Duodenal mucosa (tissue), 2 donors: ENCODE data around the gene PVALEF.

Experiments
- H3K27ac ChIP-seq: one replicate; pipeline ENCODE4 v1.7.0; 2013; ENCODE audit warnings: low read depth, low read length
- H3K27me3 ChIP-seq, 2 donors: one replicate each; pipeline ENCODE4 v1.7.0; 2013; ENCODE audit warnings: low read length in 2 of 2, control low read depth in 1 of 2; ENCODE audit not compliant: insufficient read depth in 2 of 2, control insufficient read depth in 1 of 2
- H3K36me3 ChIP-seq, 2 donors: one replicate each; pipeline ENCODE4 v1.7.0; 2013; ENCODE audit warnings: low read length in 2 of 2, control low read depth in 1 of 2; ENCODE audit not compliant: insufficient read depth in 2 of 2, control insufficient read depth in 1 of 2
- H3K4me1 ChIP-seq, 2 donors: one replicate each; pipeline ENCODE4 v1.7.0; 2013; ENCODE audit warnings: low read length in 2 of 2, control low read depth in 1 of 2; ENCODE audit not compliant: insufficient read depth in 2 of 2, control insufficient read depth in 1 of 2
- H3K4me3 ChIP-seq, 2 donors: one replicate each; pipeline ENCODE4 v1.7.0; 2013; ENCODE audit warnings: low read length in 2 of 2, low read depth in 1 of 2
- H3K9ac ChIP-seq, 2 donors: one replicate each; pipeline ENCODE4 v1.7.0; 2013; ENCODE audit warnings: low read length in 2 of 2, low read depth in 1 of 2
- H3K9me3 ChIP-seq, 2 donors: one replicate each; pipeline ENCODE4 v1.7.0; 2013; ENCODE audit warnings: low read length in 2 of 2, control low read depth in 1 of 2; ENCODE audit not compliant: control insufficient read depth in 1 of 2

Gene PVALEF

DNA sequence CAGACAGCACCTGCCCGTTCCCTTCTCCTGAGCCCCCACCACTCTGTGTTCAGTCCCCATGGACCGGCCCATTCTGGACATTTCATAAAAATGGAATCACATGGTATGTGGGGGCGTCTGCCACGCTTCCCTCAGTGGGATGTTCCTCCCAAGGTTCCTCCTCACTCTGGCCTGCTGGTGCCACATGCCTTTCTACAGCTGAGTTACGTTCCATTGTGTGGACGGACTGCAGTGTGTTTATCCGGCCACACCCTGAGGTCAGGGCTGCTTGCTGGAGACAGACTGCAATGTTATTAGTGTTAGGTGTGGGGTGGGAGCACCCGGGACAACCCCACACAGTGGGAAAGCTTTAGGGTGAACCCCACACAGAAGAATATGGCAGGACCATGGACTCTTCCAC lies 6.6 kb downstream of the PVALEF start:
- no peaks in the 10 kb centered on the region for H3K4me1 ChIP-seq
- H3K9ac ChIP-seq, result no peak overlapping the region
- no peaks in the 10 kb centered on the region for H3K36me3 ChIP-seq
- no peaks in the 10 kb centered on the region for H3K9me3 ChIP-seq
- H3K27ac ChIP-seq, result no peak overlapping the region
- H3K27me3 ChIP-seq, result peaks cover 0 to 3% of the 10 kb centered on the region in 2 donors
- no peak overlapping the region for H3K4me3 ChIP-seq

DNA sequence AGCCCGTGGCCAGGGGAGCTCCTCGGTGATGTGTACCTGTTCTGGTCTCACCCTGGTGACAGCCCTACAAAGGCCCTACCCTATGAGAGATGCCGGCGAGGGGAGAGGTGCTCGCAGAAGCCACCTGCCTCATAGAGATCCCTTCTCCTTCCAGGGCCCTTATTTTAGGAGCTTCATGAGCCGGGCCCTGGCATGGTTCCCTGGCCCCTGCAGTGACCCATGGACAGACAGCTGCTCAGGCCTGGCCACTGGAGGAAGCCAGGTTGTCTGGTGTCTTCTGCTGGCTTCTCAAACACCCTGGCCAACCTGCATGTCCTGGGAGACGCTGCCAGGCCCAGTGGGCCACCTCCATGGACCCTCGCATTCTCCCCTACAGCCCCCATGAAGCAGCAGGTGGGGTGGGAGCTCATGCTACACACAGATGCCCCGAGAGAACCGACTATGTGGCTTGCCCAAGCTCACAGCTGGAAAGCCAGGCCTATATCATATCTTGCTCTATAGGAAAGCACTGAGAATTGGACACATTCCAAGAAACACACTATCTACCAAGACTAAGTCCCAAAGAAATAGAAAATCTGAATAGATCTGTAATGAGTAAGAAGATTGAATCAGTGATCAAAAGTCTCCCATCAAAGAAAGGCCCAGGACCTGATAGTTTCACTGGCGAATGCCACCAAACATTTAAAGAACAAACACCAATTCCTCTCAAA lies 7.9 kb downstream of the PVALEF start:
- Histone ChIP-seq H3K27me3 (peaks cover 0 to 3% of the 10 kb centered on the region in 2 donors), H3K9me3 (no peaks in the 10 kb centered on the region), H3K4me1 (no peaks in the 10 kb centered on the region), H3K27ac (no peak overlapping the region), H3K4me3 (no peak overlapping the region), H3K9ac (no peak overlapping the region), H3K36me3 (no peaks in the 10 kb centered on the region)

GRCh38 chr17:81173762-81174155 lies 8.5 kb downstream of the PVALEF start:
- no peak overlapping the region for H3K27ac ChIP-seq
- H3K36me3 ChIP-seq, result no peaks in the 10 kb centered on the region
- no peak overlapping the region for H3K4me3 ChIP-seq
- H3K9me3 ChIP-seq, result no peaks in the 10 kb centered on the region
- no peaks in the 10 kb centered on the region for H3K4me1 ChIP-seq
- H3K9ac ChIP-seq, result no peak overlapping the region
- H3K27me3 ChIP-seq, result peaks cover 0 to 2% of the 10 kb centered on the region in 2 donors

GRCh38 chr17:81176666-81177065 lies 11.4 kb downstream of the PVALEF start:
- H3K27me3 ChIP-seq, result no peaks in the 10 kb centered on the region
- no peak overlapping the region for H3K4me3 ChIP-seq
- H3K36me3 ChIP-seq, result no peaks in the 10 kb centered on the region
- H3K4me1 ChIP-seq, result no peaks in the 10 kb centered on the region
- H3K27ac ChIP-seq, result no peak overlapping the region
- H3K9ac ChIP-seq, result no peak overlapping the region
- H3K9me3 ChIP-seq, result no peaks in the 10 kb centered on the region

GRCh38 chr17:81178136-81179091 lies 13.1 kb downstream of the PVALEF start:
- Histone ChIP-seq H3K9me3 (no peaks in the 10 kb centered on the region), H3K27ac (no peak overlapping the region), H3K4me1 (no peaks in the 10 kb centered on the region), H3K36me3 (no peaks in the 10 kb centered on the region), H3K9ac (no peak overlapping the region), H3K4me3 (no peak overlapping the region), H3K27me3 (no peaks in the 10 kb centered on the region)

DNA sequence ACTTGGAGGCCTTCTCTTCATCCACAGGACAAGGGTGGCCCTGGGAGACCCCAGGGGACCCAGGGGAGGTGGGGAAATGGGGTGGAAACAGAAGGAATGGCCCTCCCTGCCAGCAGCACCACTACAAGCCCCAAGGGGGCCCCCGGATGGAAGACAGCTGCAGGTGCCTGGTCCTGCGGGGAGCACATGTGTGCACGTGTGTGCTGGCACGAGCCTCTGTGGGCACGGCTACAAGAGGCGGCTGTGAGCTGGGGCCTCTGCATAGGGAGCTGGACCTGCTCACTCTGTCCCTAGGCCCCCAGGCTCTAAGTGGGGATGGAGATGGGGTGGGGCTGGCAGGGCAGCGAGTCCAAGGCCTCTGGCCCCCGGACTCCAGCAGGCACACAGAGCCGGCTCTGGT lies 13.9 kb downstream of the PVALEF start:
- H3K4me1 ChIP-seq, result no peaks in the 10 kb centered on the region
- H3K36me3 ChIP-seq, result no peaks in the 10 kb centered on the region
- H3K4me3 ChIP-seq, result no peak overlapping the region
- no peaks in the 10 kb centered on the region for H3K9me3 ChIP-seq
- H3K9ac ChIP-seq, result no peak overlapping the region
- no peak overlapping the region for H3K27ac ChIP-seq
- H3K27me3 ChIP-seq, result peaks cover 0 to 7% of the 10 kb centered on the region in 2 donors

DNA sequence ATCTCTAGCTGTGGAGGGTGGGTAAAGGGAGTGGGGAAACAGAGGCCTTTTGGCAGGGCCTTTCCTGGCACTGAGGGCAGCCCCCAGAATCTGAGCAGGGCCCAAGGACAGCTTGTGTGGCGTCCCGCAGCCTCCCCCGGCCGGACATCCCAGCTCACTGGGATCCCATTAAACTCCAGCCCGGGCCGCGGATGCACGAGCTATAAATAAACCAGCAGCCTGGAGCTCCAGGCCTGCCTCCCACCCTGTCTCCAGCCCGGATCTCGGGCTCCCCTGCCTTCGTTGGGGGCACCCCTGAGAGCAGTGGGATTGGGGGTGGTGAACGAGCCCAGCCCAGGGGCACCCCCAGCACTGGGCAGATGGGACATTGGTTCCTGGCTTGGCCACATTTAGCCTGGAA lies 14.6 kb downstream of the PVALEF start:
- H3K9me3 ChIP-seq, result no peaks in the 10 kb centered on the region
- peaks cover 0 to 10% of the 10 kb centered on the region in 2 donors for H3K27me3 ChIP-seq
- H3K9ac ChIP-seq, result no peak overlapping the region
- H3K36me3 ChIP-seq, result no peaks in the 10 kb centered on the region
- no peak overlapping the region for H3K27ac ChIP-seq
- H3K4me1 ChIP-seq, result no peaks in the 10 kb centered on the region
- H3K4me3 ChIP-seq, result no peak overlapping the region

DNA sequence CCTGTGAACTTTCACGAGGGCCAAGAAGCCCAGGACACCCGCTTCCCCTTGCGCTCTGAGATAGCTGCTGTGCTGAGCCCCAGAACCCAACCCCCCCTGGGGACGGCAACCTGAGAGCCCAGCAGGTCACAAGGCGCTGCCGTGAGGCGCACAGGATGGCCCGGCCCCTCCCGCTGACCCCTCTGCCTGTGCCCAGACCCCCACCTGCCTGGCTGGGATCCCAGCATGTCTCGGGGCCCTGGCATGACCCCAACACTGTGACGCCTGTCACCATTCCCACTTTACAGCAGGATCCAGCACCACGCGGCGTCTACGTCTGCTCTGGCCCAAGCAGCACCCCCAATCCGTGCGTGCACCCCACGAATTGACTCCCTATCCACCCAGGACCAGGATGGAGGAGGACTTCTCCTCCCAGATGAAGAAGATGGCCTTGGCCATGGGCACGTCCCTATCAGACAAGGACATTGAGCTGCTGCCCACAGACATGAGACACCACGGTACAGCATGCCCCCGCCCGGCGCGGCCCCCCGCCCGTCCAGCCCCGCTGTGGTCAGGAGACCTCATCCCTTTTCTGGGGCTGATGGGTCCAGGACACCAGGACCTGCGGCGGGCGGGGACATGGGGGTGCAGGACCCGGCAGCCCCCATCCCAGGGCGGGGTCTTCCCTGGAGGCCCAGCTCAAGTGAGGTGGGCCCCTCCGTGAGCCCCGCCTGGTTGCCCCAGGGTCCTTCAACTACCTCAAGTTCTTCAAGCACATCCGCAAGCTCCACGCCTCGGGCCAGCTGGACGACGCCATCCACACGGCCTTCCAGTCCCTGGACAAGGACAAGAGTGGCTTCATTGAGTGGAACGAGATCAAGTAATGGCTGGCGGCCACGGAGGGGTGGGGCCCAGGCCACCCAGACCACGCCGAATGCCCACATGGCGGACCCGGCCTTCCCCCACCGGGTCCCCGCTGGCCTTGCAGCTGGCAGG lies 15.8 kb downstream of the PVALEF start:
- peaks cover 0 to 10% of the 10 kb centered on the region in 2 donors for H3K27me3 ChIP-seq
- no peaks in the 10 kb centered on the region for H3K4me1 ChIP-seq
- H3K27ac ChIP-seq, result no peak overlapping the region
- no peaks in the 10 kb centered on the region for H3K9me3 ChIP-seq
- no peak overlapping the region for H3K4me3 ChIP-seq
- no peaks in the 10 kb centered on the region for H3K36me3 ChIP-seq
- no peak overlapping the region for H3K9ac ChIP-seq

GRCh38 chr17:81181811-81182185 lies 16.5 kb downstream of the PVALEF start:
- H3K36me3 ChIP-seq, result no peaks in the 10 kb centered on the region

More at GRCh38 chr17:81181811-81182185, 16.5 kb downstream of the PVALEF start:
- H3K4me1 ChIP-seq, result no peaks in the 10 kb centered on the region
- H3K9me3 ChIP-seq, result no peaks in the 10 kb centered on the region
- H3K27ac ChIP-seq, result no peak overlapping the region
- no peak overlapping the region for H3K4me3 ChIP-seq
- H3K27me3 ChIP-seq, result peaks cover 0 to 10% of the 10 kb centered on the region in 2 donors
- no peak overlapping the region for H3K9ac ChIP-seq
